Measurements from ENCODE around the gene SRSF10. TPM values are rescaled to one million over a fixed set of nuclear protein-coding genes. Genes with fewer than 3 reads are reported as not detected.

The SRSF10 gene
- total and polyA plus RNA-seq, 9 of the 15 experiments (the other 6 are each of a cell fraction or from before 2014, with no cell fraction given): 154 to 264 (median 205) TPM

DNA sequence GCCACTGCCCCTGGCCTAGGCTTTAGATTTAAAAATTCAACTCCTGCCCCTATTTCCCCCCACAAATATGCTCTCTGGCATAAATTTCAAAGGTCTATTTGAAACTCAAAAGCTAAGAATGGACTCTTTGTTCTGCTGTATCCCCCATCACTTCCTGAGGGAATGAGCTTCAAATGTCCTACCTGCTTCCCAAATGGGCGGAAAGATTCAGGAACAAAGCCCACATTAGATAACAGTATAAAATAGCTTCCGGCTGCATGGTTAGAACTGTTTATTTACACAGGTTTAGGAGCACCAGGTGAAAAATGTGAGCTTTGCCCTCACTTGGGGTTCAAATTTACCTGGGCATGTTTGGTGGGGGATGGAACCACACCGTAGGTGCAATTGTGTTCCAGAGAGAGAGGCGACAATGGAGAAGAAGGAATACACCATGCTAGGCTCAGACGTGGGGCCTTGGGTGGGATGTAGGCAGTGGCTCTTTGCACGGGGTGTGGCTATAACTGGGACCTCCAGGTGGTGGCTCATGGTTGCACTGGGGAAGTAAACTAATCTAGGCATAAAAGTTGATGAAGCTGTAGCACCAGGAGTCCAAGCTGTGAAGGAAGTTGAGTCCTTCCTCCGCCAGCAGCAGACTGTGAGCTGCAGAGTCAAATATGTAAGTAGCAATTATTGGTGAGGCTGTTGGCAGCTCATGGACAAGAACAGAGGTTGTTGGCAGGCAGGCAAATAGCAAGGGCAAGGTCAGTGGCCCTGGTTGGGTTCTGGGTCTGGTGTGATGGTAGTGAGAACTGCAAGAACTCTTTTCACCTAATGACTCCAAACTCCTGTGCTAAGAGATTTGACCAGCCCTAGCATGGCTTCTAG lies 41.5 kb upstream of the SRSF10 start (continued):
- TF ChIP-seq FOXA3 (CRISPR knock-in tag; conservative IDR thresholded peaks at IDR 0.05 in 1 of 2, IDR thresholded peaks at IDR 0.05 in 1 of 2): no peak
- no peak for TF ChIP-seq ELF4 (CRISPR knock-in tag; IDR thresholded peaks at IDR 0.05)
- TF ChIP-seq, protein P1, sequence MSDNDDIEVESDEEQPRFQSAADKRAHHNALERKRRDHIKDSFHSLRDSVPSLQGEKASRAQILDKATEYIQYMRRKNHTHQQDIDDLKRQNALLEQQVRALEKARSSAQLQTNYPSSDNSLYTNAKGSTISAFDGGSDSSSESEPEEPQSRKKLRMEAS (CRISPR knock-in tag; IDR thresholded peaks at IDR 0.05): no peak

DNA sequence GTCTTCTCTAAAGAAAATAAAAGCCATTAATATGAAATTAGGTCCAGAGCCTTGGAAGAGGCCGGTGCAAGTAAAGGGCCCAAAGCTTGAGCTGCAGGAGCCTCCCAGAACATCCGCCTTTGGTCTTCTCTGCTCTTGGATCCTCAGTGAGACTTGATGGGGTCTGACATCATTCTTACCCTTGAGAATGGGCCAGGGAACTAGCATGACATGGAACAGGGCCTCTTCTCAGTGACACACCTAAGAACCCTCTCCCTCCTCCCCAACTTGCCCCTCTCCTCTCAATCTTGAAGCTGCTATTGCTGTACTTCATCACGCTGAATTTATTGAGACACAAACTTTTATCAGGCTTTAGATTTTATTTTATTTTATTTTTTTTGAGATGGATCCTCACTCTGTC lies 40.3 kb upstream of the SRSF10 start:
- intact Hi-C loops (cut with micrococcal nuclease): no loop called here
- TF ChIP-seq WHSC1 (IDR thresholded peaks at IDR 0.05; ENCODE audit: low read length) (no peak), CBX3 (IDR thresholded peaks at IDR 0.05; ENCODE audit: borderline replicate concordance in 1 of 2, low read length in 2 of 2) (no peak), POLR2AphosphoS2 (IDR thresholded peaks at IDR 0.05; ENCODE audit: low read length) (no peak), ZBTB7A (IDR thresholded peaks at IDR 0.05; ENCODE audit: borderline replicate concordance, control insufficient read depth, low read depth, low read length) (no peak), L3MBTL2 (IDR thresholded peaks at IDR 0.05) (no peak), PTRF (tag; IDR thresholded peaks at IDR 0.05) (no peak)
- no peak overlapping the region for H3K4me2 ChIP-seq (ENCODE audit: insufficient read depth, low read length)

More for the DNA sequence above, 40.3 kb upstream of the SRSF10 start:
- Histone ChIP-seq H3K9me1 (ENCODE audit: control insufficient read depth, insufficient read depth, low read length) (no peaks in the 10 kb centered on the region), H3K9ac (ENCODE audit: insufficient read depth in 1 of 2, low read depth in 2 of 2, low read length in 2 of 2) (no peak overlapping the region), H3K4me3 (no peak overlapping the region), H2AFZ (ENCODE audit: low read depth, low read length) (no peak overlapping the region), H3K4me1 (replicated peaks in 1 of 2; ENCODE audit: control insufficient read depth in 2 of 2, insufficient read depth in 2 of 2, low read length in 2 of 2) (peaks cover 6 to 9% of the 10 kb centered on the region in 2 experiments; a peak in 3 of 5 replicates), H3K36me3 (ENCODE audit: control insufficient read depth, insufficient read depth, low read length) (no peaks in the 10 kb centered on the region), H4K20me1 (replicated peaks; ENCODE audit: control insufficient read depth, insufficient read depth, low read length) (no peaks in the 10 kb centered on the region), H3K27ac (ENCODE audit: extremely low read depth, low read depth, low read length) (no peak overlapping the region), H3K79me2 (ENCODE audit: control insufficient read depth, insufficient read depth, low read length) (no peaks in the 10 kb centered on the region), H3K27me3 (ENCODE audit: control insufficient read depth in 2 of 2, insufficient read depth in 2 of 2, low read length in 2 of 2) (peaks cover 4 to 19% of the 10 kb centered on the region in 2 experiments; a peak in 2 of 5 replicates), H3K9me3 (replicated peaks; ENCODE audit: control insufficient read depth, insufficient read depth, low read depth, low read length) (no peaks in the 10 kb centered on the region)
- BruUV-seq (replicated peaks): no TSS peak
- POLR2A ChIA-PET: interaction anchor here (1.2 to 1.4 kb wide), 3 partner anchors 10 to 40 kb away, joined by 3 to 4 read pairs (median 3); partner anchors contain the start of gene SRSF10
- no peak for FAIRE-seq
- in situ Hi-C loops (cut with MboI): no loop called here
- ATAC-seq: no peak
- CTCF ChIA-PET (ENCODE audit: low intra/inter-chr PET ratio): no interaction called here
- DNase-seq (ENCODE audit: extremely low read depth in 1 of 4, low spot score in 3 of 4): peak in 1 of 4 experiments; percentile 9
- 34% methylated on average over 3 of the region's 3 CpGs for WGBS (ENCODE audit: insufficient coverage, low coverage, missing lambda C conversion rate)

Data from K562 (cell line).